ENCODE measurements around the gene TREML4.

- TF ChIP-seq POLR2A (IDR thresholded peaks at IDR 0.05): no peak
- TF ChIP-seq CTCF (IDR thresholded peaks at IDR 0.05 in 4 of 5, conservative IDR thresholded peaks at IDR 0.05 in 1 of 5): no peak
Measured at GRCh38 chr6:41193884-41194283, 34.3 kb upstream of the TREML4 start.
